ENCODE data around the gene HES1. TPM values are rescaled to one million over a fixed set of nuclear protein-coding genes. Genes with fewer than 3 reads are reported as not detected.

Gene HES1
- total and polyA plus RNA-seq, 7 donors, result 6.5 to 33.3 (median 10.9) TPM

GRCh38 chr3:194098081-194098842 lies 37.7 kb upstream of the HES1 start:
- H3K36me3 ChIP-seq (ENCODE audit: insufficient read depth in 1 of 2, low read depth in 1 of 2), result no peaks in the 10 kb centered on the region
- 20 to 46% (median 25%) methylated on average over 10 of the region's 10 CpGs for WGBS, 3 donors
- no peak for DNase-seq

GRCh38 chr3:194098843-194099183 lies 37.1 kb upstream of the HES1 start:
- Histone ChIP-seq H3K27ac (no peak overlapping the region), H3K27me3 (ENCODE audit: insufficient read depth in 3 of 3, low read length in 2 of 3) (no peaks in the 10 kb centered on the region), H3K4me1 (peaks cover 19% of the 10 kb centered on the region), H3K4me3 (no peak overlapping the region), H3K9me3 (no peaks in the 10 kb centered on the region), H3K36me3 (ENCODE audit: insufficient read depth in 1 of 2, low read depth in 1 of 2) (no peaks in the 10 kb centered on the region)
- intact Hi-C loops (cut with DNase I), result no loop called here
- DNase-seq (no peak), ATAC-seq (no peak)
- no peak for TF ChIP-seq CTCF (IDR thresholded peaks at IDR 0.05)
- 71 to 84% (median 80%) methylated on average over 4 of the region's 4 CpGs for WGBS, 3 donors

More at GRCh38 chr3:194098081-194098842, 37.7 kb upstream of the HES1 start:
- H3K4me1 ChIP-seq, result peaks cover 19% of the 10 kb centered on the region
- H3K27ac ChIP-seq, result peak overlapping the region; percentile 18
- TF ChIP-seq CTCF (IDR thresholded peaks at IDR 0.05), result no peak
- intact Hi-C loops (cut with DNase I), result no loop called here
- no peak overlapping the region for H3K4me3 ChIP-seq
- ATAC-seq, result peak; percentile 66 to 92 (median 76)
- H3K9me3 ChIP-seq, result no peaks in the 10 kb centered on the region
- H3K27me3 ChIP-seq (ENCODE audit: insufficient read depth in 3 of 3, low read length in 2 of 3), result no peaks in the 10 kb centered on the region

- intact Hi-C loops (cut with DNase I), result no loop called here
- Histone ChIP-seq H3K27ac (no peak overlapping the region), H3K36me3 (ENCODE audit: insufficient read depth in 1 of 2, low read depth in 1 of 2) (no peaks in the 10 kb centered on the region), H3K4me1 (peaks cover 19% of the 10 kb centered on the region), H3K4me3 (no peak overlapping the region), H3K27me3 (ENCODE audit: insufficient read depth in 3 of 3, low read length in 2 of 3) (no peaks in the 10 kb centered on the region), H3K9me3 (no peaks in the 10 kb centered on the region)
- WGBS, 3 donors, result 53 to 62% (median 56%) methylated on average over 10 of the region's 10 CpGs
- no peak for DNase-seq
- no peak for ATAC-seq
- TF ChIP-seq CTCF (IDR thresholded peaks at IDR 0.05), result no peak
Observed at GRCh38 chr3:194099215-194099614, 36.7 kb upstream of the HES1 start.

GRCh38 chr3:194100856-194101390 lies 35.0 kb upstream of the HES1 start:
- DNase-seq (no peak), ATAC-seq (no peak)
- H3K4me3 ChIP-seq, result no peak overlapping the region
- intact Hi-C loops (cut with DNase I), result no loop called here
- H3K4me1 ChIP-seq, result peaks cover 19% of the 10 kb centered on the region
- H3K36me3 ChIP-seq (ENCODE audit: insufficient read depth in 1 of 2, low read depth in 1 of 2), result no peaks in the 10 kb centered on the region
- H3K9me3 ChIP-seq, result no peaks in the 10 kb centered on the region
- H3K27me3 ChIP-seq (ENCODE audit: insufficient read depth in 3 of 3, low read length in 2 of 3), result no peaks in the 10 kb centered on the region
- TF ChIP-seq CTCF (IDR thresholded peaks at IDR 0.05), result no peak
- no peak overlapping the region for H3K27ac ChIP-seq
- 92 to 95% (median 92%) methylated on average over 15 of the region's 15 CpGs for WGBS, 3 donors
